SK-N-SH (cell line): Measurements from ENCODE around the gene ANTKMT. TPM values are rescaled to one million over a fixed set of nuclear protein-coding genes. Genes with fewer than 3 reads are reported as not detected.

Experiments
- CTCF ChIA-PET: fragments of 300-600, 350-600 bp; formaldehyde crosslinking; extraction: SDS; loops from one replicate; lab custom pipeline; 2021; lab: Yijun Ruan, JAX
- POLR2A ChIA-PET: fragments of 350-600 bp; sonication (Branson Sonifier 250); formaldehyde crosslinking; extraction: SDS; loops from one replicate; lab custom pipeline; 2020; ENCODE audit warnings: antibody characterized with exemption, inconsistent platforms; lab: Yijun Ruan, JAX
- DNase-seq: peaks from one replicate; pipeline ENCODE4 v3.0.0; 2012
- H2AFZ ChIP-seq: fragments of 200-600 bp; sonication (generic); 2 replicates; pipeline ENCODE4 v1.8.1; 2016; ENCODE audit warnings: antibody characterized with exemption, mild to moderate bottlenecking, low read depth
- H3F3A ChIP-seq: fragments of 200-600 bp; sonication (generic); replicated peaks from 2 replicates; pipeline ENCODE3; 2016; ENCODE audit warnings: antibody characterized with exemption, mild to moderate bottlenecking; ENCODE audit not compliant: insufficient read depth
- H3K27ac ChIP-seq, 2 experiments: fragments of 200-500 bp in 1 of 2; fragments of 200-600 bp in 1 of 2; sonication (Bioruptor generic) in 1 of 2; sonication (generic), shearing (Covaris generic) in 1 of 2; 2 replicates each; pipeline versions ENCODE4 v1.5.1 to v1.6.1; 2014 to 2016; ENCODE audit warnings: low read depth in 2 of 2, inconsistent platforms in 1 of 2, low read length in 1 of 2, mild to moderate bottlenecking in 1 of 2, mixed read lengths in 1 of 2
- H3K27me3 ChIP-seq: fragments of 200-600 bp; sonication (generic), shearing (Covaris generic); 2 replicates; pipeline ENCODE4 v1.6.1; 2016; ENCODE audit warnings: mixed run types; ENCODE audit not compliant: insufficient read depth
- H3K36me3 ChIP-seq, 2 experiments: fragments of 200-500 bp in 1 of 2; fragments of 200-600 bp in 1 of 2; sonication (Bioruptor generic) in 1 of 2; sonication (generic) in 1 of 2; replicated peaks in 1 of 2; 2 replicates each; pipeline versions ENCODE3 to v1.5.1; 2014 to 2016; ENCODE audit warnings: low read length in 1 of 2, mild to moderate bottlenecking in 1 of 2; ENCODE audit not compliant: insufficient read depth in 2 of 2, control insufficient read depth in 1 of 2
- H3K4me1 ChIP-seq, 2 experiments: fragments of 200-500 bp in 1 of 2; fragments of 200-600 bp in 1 of 2; sonication (Bioruptor generic) in 1 of 2; sonication (generic), shearing (Covaris generic) in 1 of 2; 2 replicates each; pipeline versions ENCODE4 v1.5.1 to v1.6.1; 2014 to 2016; ENCODE audit warnings: low read depth in 1 of 2, low read length in 1 of 2, mixed run types in 1 of 2; ENCODE audit not compliant: insufficient read depth in 2 of 2, control insufficient read depth in 1 of 2
- H3K4me2 ChIP-seq: fragments of 200-600 bp; sonication (generic), shearing (Covaris generic); 2 replicates; pipeline ENCODE4 v1.6.1; 2017; ENCODE audit warnings: mixed run types
- H3K4me3 ChIP-seq, 2 experiments: fragments of 200-500 bp in 1 of 2; fragments of 200-600 bp in 1 of 2; sonication (Bioruptor generic) in 1 of 2; sonication (generic), shearing (Covaris generic) in 1 of 2; 2 replicates each; pipeline versions ENCODE4 v1.5.1 to v1.8.1; 2014 to 2016; ENCODE audit warnings: low read depth in 2 of 2, inconsistent platforms in 1 of 2, low read length in 1 of 2, mild to moderate bottlenecking in 1 of 2, mixed read lengths in 1 of 2, moderate library complexity in 1 of 2
- H3K79me2 ChIP-seq: fragments of 200-600 bp; sonication (generic); 2 replicates; pipeline ENCODE4 v1.8.1; 2017; ENCODE audit warnings: mild to moderate bottlenecking; ENCODE audit not compliant: insufficient read depth
- H3K9ac ChIP-seq: fragments of 200-600 bp; sonication (generic); 2 replicates; pipeline ENCODE4 v1.6.1; 2017; ENCODE audit warnings: mixed run types
- H3K9me2 ChIP-seq: fragments of 200-600 bp; sonication (generic); 2 replicates; pipeline ENCODE4 v1.6.1; 2017; ENCODE audit warnings: mixed run types
- H3K9me3 ChIP-seq: fragments of 200-600 bp; sonication (generic); 2 replicates; pipeline ENCODE4 v1.6.1; 2017; ENCODE audit warnings: mixed run types, mild to moderate bottlenecking, moderate library complexity
- H4K20me1 ChIP-seq: fragments of 200-600 bp; sonication (generic); 2 replicates; pipeline ENCODE4 v1.6.1; 2017; ENCODE audit warnings: mild to moderate bottlenecking, mixed run types; ENCODE audit not compliant: insufficient read depth
- CHD2 ChIP-seq: fragments of 150-350 bp; IDR thresholded peaks from 2 replicates; pipeline ENCODE4 v1.6.1; 2018; ENCODE audit warnings: low read length; ENCODE audit not compliant: partially characterized antibody
- EZH2phosphoT487 ChIP-seq: fragments of 200-600 bp; sonication (generic); IDR thresholded peaks from 2 replicates; pipeline ENCODE4 v1.6.1; 2017; ENCODE audit warnings: low read depth, mixed run types, mild to moderate bottlenecking, antibody characterized with exemption, moderate library complexity, borderline replicate concordance
- FOSL2 ChIP-seq: IDR thresholded peaks from 2 replicates; pipeline ENCODE4 v1.4.0; 2012; ENCODE audit warnings: low read depth, mild to moderate bottlenecking, moderate library complexity, borderline replicate concordance
- JUND ChIP-seq: IDR thresholded peaks from 2 replicates; pipeline ENCODE4 v1.4.0; 2012
- MXI1 ChIP-seq: IDR thresholded peaks from 2 replicates; pipeline ENCODE4 v1.6.1; 2012; ENCODE audit warnings: mild to moderate bottlenecking, low read depth, low read length, improper control_type of control experiment
- PBX3 ChIP-seq: IDR thresholded peaks from 2 replicates; pipeline ENCODE4; 2012
- POLR2AphosphoS5 ChIP-seq: IDR thresholded peaks from 2 replicates; pipeline ENCODE4 v1.6.1; 2012; ENCODE audit warnings: low read depth, low read length
- RAD21 ChIP-seq: IDR thresholded peaks from 2 replicates; pipeline ENCODE4 v1.6.1; 2012; ENCODE audit warnings: mild to moderate bottlenecking, low read length
- REST ChIP-seq: IDR thresholded peaks from 2 replicates; pipeline ENCODE4 v1.6.1; 2012; ENCODE audit warnings: mild to moderate bottlenecking, low read depth, low read length, moderate library complexity
- TAF1 ChIP-seq: IDR thresholded peaks from 2 replicates; pipeline ENCODE4 v1.6.1; 2012; ENCODE audit warnings: low read depth, mild to moderate bottlenecking, low read length, moderate library complexity, borderline replicate concordance
- TCF12 ChIP-seq: IDR thresholded peaks from 2 replicates; pipeline ENCODE4 v1.4.0; 2012
- YY1 ChIP-seq: IDR thresholded peaks from 2 replicates; pipeline ENCODE4 v1.4.0; 2012; ENCODE audit warnings: low read depth, mild to moderate bottlenecking
- WGBS: methylation state at CpG from one replicate; pipeline ENCODE4 v1.1.6; 2017; ENCODE audit warnings: low lambda C conversion rate; 5-methylcytosine and 5-hydroxymethylcytosine counted together
- polyA plus RNA-seq, 3 experiments: library from polyadenylated mRNA; depleted of rRNA; stranded (reverse); fragments of >200 nt; gene quantifications; 2 replicates each; pipeline ENCODE4 v1.2.3, GENCODE V29; 2012
- TF ChIP-seq, protein P1 (sequence below): IDR thresholded peaks from 2 replicates; pipeline ENCODE4 v1.4.0; 2012; ENCODE audit warnings: low read depth, borderline replicate concordance
- TF ChIP-seq, protein P2 (sequence below): IDR thresholded peaks from 2 replicates; pipeline ENCODE4 v1.4.0; 2012; ENCODE audit warnings: low read depth

The ANTKMT gene
- polyA plus RNA-seq, 1 of the 3 experiments (the other 2 are of a cell fraction), result 57.4 TPM

DNA sequence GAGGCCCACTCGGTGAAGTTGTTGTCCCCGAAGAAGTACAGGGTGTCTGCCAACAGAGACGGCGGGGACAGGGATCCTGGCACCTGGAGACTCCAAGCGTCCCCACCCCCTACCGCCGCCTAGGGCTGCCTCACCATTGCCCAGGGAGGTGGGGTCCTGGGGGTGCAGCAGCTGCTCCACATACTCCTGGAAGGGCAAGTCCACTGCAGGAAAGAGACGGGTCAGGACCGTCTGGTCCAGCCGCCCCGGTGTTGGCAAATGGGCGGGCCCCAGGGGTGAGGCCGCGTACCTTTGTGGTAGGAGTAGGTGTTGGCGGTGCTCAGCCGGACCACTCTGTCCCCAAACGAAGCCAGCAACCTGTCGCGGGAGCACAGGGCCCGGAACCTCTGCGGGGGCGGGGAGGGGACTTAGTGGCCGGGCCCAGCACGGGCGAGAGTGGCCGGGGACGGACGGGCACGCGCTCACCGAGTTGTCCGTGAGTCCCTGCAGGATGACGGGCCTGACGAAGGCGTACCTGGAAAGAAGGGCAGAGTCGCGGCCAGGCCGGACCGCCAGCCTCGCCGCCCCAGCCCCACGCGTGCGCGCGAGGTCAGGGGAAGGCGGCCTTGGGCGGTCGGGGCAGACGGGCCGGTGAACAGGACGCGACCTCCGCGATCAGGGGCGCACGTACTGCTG lies 37.4 kb upstream of the ANTKMT start:
- no peak for DNase-seq
- Histone ChIP-seq H4K20me1 (peaks cover 23% of the 10 kb centered on the region), H3K9me2 (no peaks in the 10 kb centered on the region), H2AFZ (no peak overlapping the region), H3K9me3 (no peaks in the 10 kb centered on the region), H3K4me3 (peak overlapping the region; percentile 60 to 68), H3K79me2 (peaks cover 37% of the 10 kb centered on the region), H3F3A (peaks cover 10% of the 10 kb centered on the region), H3K9ac (peak overlapping the region; percentile 49), H3K27ac (peak overlapping the region; percentile 24 to 79; a peak in 3 of 4 replicates), H3K4me1 (peaks cover 8 to 53% of the 10 kb centered on the region in 2 experiments; a peak in 2 of 4 replicates), H3K27me3 (no peaks in the 10 kb centered on the region), H3K4me2 (peak overlapping the region; percentile 90), H3K36me3 (peaks cover 13 to 39% of the 10 kb centered on the region in 2 experiments)
- WGBS, result 12% methylated on average over 24 of the region's 57 CpGs
- ChIA-PET CTCF (interaction anchor here (0.8 to 5.9 kb wide), 5 partner anchors 15 to 102 kb away, joined by 3 to 38 read pairs (median 3); partner anchors contain the start of genes METTL26 and RHOT2), POLR2A (interaction anchor here (0.8 to 1.2 kb wide), 4 partner anchors 10 to 39 kb away, joined by 3 to 4 read pairs (median 4); partner anchors contain the start of gene RHOT2)
- no peak for TF ChIP-seq MXI1
- TF ChIP-seq EZH2phosphoT487, result no peak
- TF ChIP-seq RAD21, result no peak
- peak; percentile 66 for TF ChIP-seq PBX3
- TF ChIP-seq YY1, result no peak
- TF ChIP-seq POLR2AphosphoS5, result peak; percentile 55
- TF ChIP-seq REST, result no peak
- no peak for TF ChIP-seq TCF12
- TF ChIP-seq, protein P1, sequence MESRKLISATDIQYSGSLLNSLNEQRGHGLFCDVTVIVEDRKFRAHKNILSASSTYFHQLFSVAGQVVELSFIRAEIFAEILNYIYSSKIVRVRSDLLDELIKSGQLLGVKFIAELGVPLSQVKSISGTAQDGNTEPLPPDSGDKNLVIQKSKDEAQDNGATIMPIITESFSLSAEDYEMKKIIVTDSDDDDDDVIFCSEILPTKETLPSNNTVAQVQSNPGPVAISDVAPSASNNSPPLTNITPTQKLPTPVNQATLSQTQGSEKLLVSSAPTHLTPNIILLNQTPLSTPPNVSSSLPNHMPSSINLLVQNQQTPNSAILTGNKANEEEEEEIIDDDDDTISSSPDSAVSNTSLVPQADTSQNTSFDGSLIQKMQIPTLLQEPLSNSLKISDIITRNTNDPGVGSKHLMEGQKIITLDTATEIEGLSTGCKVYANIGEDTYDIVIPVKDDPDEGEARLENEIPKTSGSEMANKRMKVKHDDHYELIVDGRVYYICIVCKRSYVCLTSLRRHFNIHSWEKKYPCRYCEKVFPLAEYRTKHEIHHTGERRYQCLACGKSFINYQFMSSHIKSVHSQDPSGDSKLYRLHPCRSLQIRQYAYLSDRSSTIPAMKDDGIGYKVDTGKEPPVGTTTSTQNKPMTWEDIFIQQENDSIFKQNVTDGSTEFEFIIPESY, result peak; percentile 61; the same call in 1 of the 2 replicates
- TF ChIP-seq, protein P2, sequence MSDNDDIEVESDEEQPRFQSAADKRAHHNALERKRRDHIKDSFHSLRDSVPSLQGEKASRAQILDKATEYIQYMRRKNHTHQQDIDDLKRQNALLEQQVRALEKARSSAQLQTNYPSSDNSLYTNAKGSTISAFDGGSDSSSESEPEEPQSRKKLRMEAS, result 0 out of 2 replicates have a peak, but pooled peaks have one; percentile 19
- no peak for TF ChIP-seq TAF1
- no peak for TF ChIP-seq CHD2
- no peak for TF ChIP-seq FOSL2
- 0 out of 2 replicates have a peak, but pooled peaks have one; percentile 3 for TF ChIP-seq JUND
